Cardiac fibroblast (primary cell): Measurements from ENCODE around the gene TFAM.
"Not testable (repeated sequence)": the region's sequence is repeated elsewhere in the genome, so short reads cannot be mapped to it uniquely, and the experiment has no call there.

ENCODE experiments used
- DNase-seq, 2 donors: peaks; one replicate each; pipeline versions ENCODE4 v3.0.0 to v3.0.0-alpha.2; 2010; ENCODE audit warnings: low read depth in 2 of 2
- H3K4me3 ChIP-seq, 2 donors: replicated peaks in 1 of 2; 1 replicate in 1 of 2; 2 replicates in 1 of 2; pipeline ENCODE4 v1.5.1; 2011; ENCODE audit warnings: low read depth in 2 of 2, low read length in 2 of 2, mild to moderate bottlenecking in 2 of 2, moderate library complexity in 1 of 2
- CTCF ChIP-seq: IDR thresholded peaks from one replicate; pipeline ENCODE4 v1.5.1; 2011; ENCODE audit warnings: low read depth, mild to moderate bottlenecking, low read length, inconsistent platforms

TFAM gene

GRCh38 chr10:58409956-58410610 is 24.9 kb downstream of the TFAM start:
- no peak overlapping the region for H3K4me3 ChIP-seq
- no peak for TF ChIP-seq CTCF
- DNase-seq, result no peak

- TF ChIP-seq CTCF, result peak; percentile 16
- H3K4me3 ChIP-seq, result no peak overlapping the region
- DNase-seq, result peak; percentile 19 to 81
Measured at GRCh38 chr10:58412502-58412961, 27.3 kb downstream of the TFAM start.

GRCh38 chr10:58414270-58415041 is 29.2 kb downstream of the TFAM start:
- TF ChIP-seq CTCF, result peak; percentile 47
- H3K4me3 ChIP-seq, result no peak overlapping the region
- peak; percentile 89 for DNase-seq

- DNase-seq, result no peak
- TF ChIP-seq CTCF, result no peak
- no peak overlapping the region for H3K4me3 ChIP-seq
Measured at GRCh38 chr10:58415757-58416156, 30.5 kb downstream of the TFAM start.

GRCh38 chr10:58417902-58418301 is 32.7 kb downstream of the TFAM start:
- not testable (repeated sequence) for DNase-seq, H3K4me3 ChIP-seq

GRCh38 chr10:58424176-58424575 is 39.0 kb downstream of the TFAM start:
- TF ChIP-seq CTCF, result no peak
- DNase-seq, result peak in 1 of 2 donors; percentile 72
- H3K4me3 ChIP-seq, result no peak overlapping the region

- not testable (repeated sequence) for DNase-seq, H3K4me3 ChIP-seq
Measured at GRCh38 chr10:58428436-58428835, 43.2 kb downstream of the TFAM start.
